IMR-90 (cell line): ENCODE measurements around the gene KDM6B. TPM values are rescaled to one million over a fixed set of nuclear protein-coding genes. Genes with fewer than 3 reads are reported as not detected.

Experiments
- ATAC-seq: fragments of 200-7000 bp; cut with Tn5 transposase; 2 replicates; pipeline ENCODE4 v1.9.1; 2020; ENCODE audit warnings: low read depth, mild to moderate bottlenecking, moderate library complexity
- BruUV-seq: library from RNA; stranded (reverse); fragments of 400-500 nt; replicated peaks from 2 replicates; lab custom pipeline; 2021; lab: Mats Ljungman, UMichigan
- CTCF ChIA-PET: fragments of 300-600 bp; formaldehyde crosslinking; extraction: SDS; loops from one replicate; lab custom pipeline; 2021; ENCODE audit warnings: antibody characterized with exemption; lab: Yijun Ruan, JAX
- POLR2A ChIA-PET: fragments of 300-600 bp; sonication (Branson Sonifier 250); formaldehyde crosslinking; loops from one replicate; lab custom pipeline; 2022; ENCODE audit warnings: antibody characterized with exemption; ENCODE audit not compliant: unreplicated experiment; lab: Charles Lee
- DNase-seq: peaks from one replicate; pipeline ENCODE4 v3.0.0; 2013
- H2AFZ ChIP-seq: replicated peaks from 2 replicates; pipeline ENCODE3; 2013; ENCODE audit warnings: low read length, mild to moderate bottlenecking; ENCODE audit not compliant: poor library complexity
- H2AK5ac ChIP-seq: 2 replicates; pipeline ENCODE4 v1.6.1; 2013; ENCODE audit warnings: low read depth, low read length, inconsistent platforms
- H2AK9ac ChIP-seq: replicated peaks from 2 replicates; pipeline ENCODE3; 2013; ENCODE audit warnings: mild to moderate bottlenecking, low read depth, low read length, moderate library complexity; ENCODE audit not compliant: poor library complexity
- H2BK120ac ChIP-seq: 2 replicates; pipeline ENCODE4 v1.6.1; 2013; ENCODE audit warnings: low read depth, low read length, inconsistent platforms
- H2BK15ac ChIP-seq: 3 replicates; pipeline ENCODE4 v1.6.1; 2013; ENCODE audit warnings: low read depth, low read length, inconsistent platforms
- H2BK20ac ChIP-seq: 2 replicates; pipeline ENCODE4 v1.6.1; 2013; ENCODE audit warnings: low read depth, mild to moderate bottlenecking, inconsistent platforms, low read length, moderate library complexity
- H2BK5ac ChIP-seq: 2 replicates; pipeline ENCODE4 v1.6.1; 2013; ENCODE audit warnings: mild to moderate bottlenecking, low read depth, low read length, inconsistent platforms; ENCODE audit not compliant: poor library complexity, severe bottlenecking
- H3K14ac ChIP-seq: replicated peaks from 2 replicates; pipeline ENCODE4 v1.6.1; 2013; ENCODE audit warnings: low read depth, low read length, inconsistent platforms
- H3K18ac ChIP-seq: 2 replicates; pipeline ENCODE4 v1.6.1; 2013; ENCODE audit warnings: low read depth, low read length, control low read depth
- H3K23ac ChIP-seq: 2 replicates; pipeline ENCODE4 v1.6.1; 2013; ENCODE audit warnings: low read depth, low read length, inconsistent platforms
- H3K27ac ChIP-seq: 2 replicates; pipeline ENCODE4 v1.5.1; 2013; ENCODE audit warnings: mild to moderate bottlenecking, control low read depth, low read length; ENCODE audit not compliant: insufficient read depth
- H3K27me3 ChIP-seq: 2 replicates; pipeline ENCODE4 v1.6.1; 2013; ENCODE audit warnings: low read length; ENCODE audit not compliant: control insufficient read depth, insufficient read depth
- H3K36me3 ChIP-seq: 2 replicates; pipeline ENCODE4 v1.6.1; 2013; ENCODE audit warnings: low read length, mixed read lengths; ENCODE audit not compliant: control insufficient read depth, insufficient read depth
- H3K4ac ChIP-seq: 2 replicates; pipeline ENCODE4 v1.6.1; 2013; ENCODE audit warnings: low read depth, low read length, inconsistent platforms
- H3K4me1 ChIP-seq: 2 replicates; pipeline ENCODE4 v1.6.1; 2013; ENCODE audit warnings: low read length, mixed read lengths; ENCODE audit not compliant: control insufficient read depth, insufficient read depth
- H3K4me2 ChIP-seq: 2 replicates; pipeline ENCODE4 v1.6.1; 2013; ENCODE audit warnings: low read depth, mild to moderate bottlenecking, control low read depth, low read length, moderate library complexity
- H3K4me3 ChIP-seq: 2 replicates; pipeline ENCODE4 v1.5.1; 2013; ENCODE audit warnings: low read depth, mild to moderate bottlenecking, control low read depth, low read length, moderate library complexity; ENCODE audit not compliant: insufficient read depth
- H3K56ac ChIP-seq: 2 replicates; pipeline ENCODE4 v1.6.1; 2013; ENCODE audit warnings: low read length, inconsistent platforms; ENCODE audit not compliant: insufficient read depth; ENCODE audit errors: extremely low read depth
- H3K79me1 ChIP-seq, 2 experiments: 2 replicates each; pipeline ENCODE4 v1.6.1; 2013; ENCODE audit warnings: low read length in 2 of 2, inconsistent platforms in 1 of 2, low read depth in 1 of 2
- H3K9ac ChIP-seq: 2 replicates; pipeline ENCODE4 v1.6.1; 2013; ENCODE audit warnings: low read depth, low read length, control low read depth
- H3K9me1 ChIP-seq: 2 replicates; pipeline ENCODE4 v1.6.1; 2013; ENCODE audit warnings: low read length, inconsistent platforms; ENCODE audit not compliant: insufficient read depth
- H3K9me3 ChIP-seq: 2 replicates; pipeline ENCODE4 v1.6.1; 2013; ENCODE audit warnings: low read length; ENCODE audit not compliant: control insufficient read depth, insufficient read depth
- H4K20me1 ChIP-seq: 2 replicates; pipeline ENCODE4 v1.6.1; 2013; ENCODE audit warnings: low read length, inconsistent platforms; ENCODE audit not compliant: insufficient read depth
- H4K5ac ChIP-seq: 2 replicates; pipeline ENCODE4 v1.6.1; 2013; ENCODE audit warnings: mild to moderate bottlenecking, low read depth, low read length, control low read depth
- H4K8ac ChIP-seq, 2 experiments: 2 replicates each; pipeline ENCODE4 v1.6.1; 2013; ENCODE audit warnings: low read depth in 2 of 2, low read length in 2 of 2, control low read depth in 1 of 2, inconsistent platforms in 1 of 2
- H4K91ac ChIP-seq: 2 replicates; pipeline ENCODE4 v1.6.1; 2013; ENCODE audit warnings: low read depth, low read length, inconsistent platforms; ENCODE audit not compliant: insufficient read depth
- BHLHE40 ChIP-seq: fragments of 150-350 bp; IDR thresholded peaks from 2 replicates; pipeline ENCODE4 v1.6.1; 2016; ENCODE audit warnings: mild to moderate bottlenecking, low read depth, low read length
- CEBPB ChIP-seq: IDR thresholded peaks from 2 replicates; pipeline ENCODE4 v1.6.1; 2012; ENCODE audit warnings: low read depth, low read length, improper control_type of control experiment
- FOS ChIP-seq: fragments of 150-350 bp; IDR thresholded peaks from 2 replicates; pipeline ENCODE4 v1.6.1; 2016; ENCODE audit warnings: low read depth, low read length
- MAFK ChIP-seq: IDR thresholded peaks from 2 replicates; pipeline ENCODE4 v1.6.1; 2012; ENCODE audit warnings: low read depth, low read length, improper control_type of control experiment
- MAZ ChIP-seq: IDR thresholded peaks from 2 replicates; pipeline ENCODE4 v1.6.1; 2012; ENCODE audit warnings: low read depth, mild to moderate bottlenecking, low read length, improper control_type of control experiment, moderate library complexity, borderline replicate concordance
- MXI1 ChIP-seq: IDR thresholded peaks from 2 replicates; pipeline ENCODE4 v1.6.1; 2012; ENCODE audit warnings: low read depth, mild to moderate bottlenecking, low read length, moderate library complexity, borderline replicate concordance
- NFE2L2 ChIP-seq: fragments of 150-350 bp; IDR thresholded peaks from 2 replicates; pipeline ENCODE4 v1.6.1; 2016; ENCODE audit warnings: low read depth, mild to moderate bottlenecking, low read length
- POLR2A ChIP-seq: IDR thresholded peaks from 2 replicates; pipeline ENCODE4 v1.6.1; 2012; ENCODE audit warnings: mild to moderate bottlenecking, low read depth, low read length
- RAD21 ChIP-seq: IDR thresholded peaks from 2 replicates; pipeline ENCODE4 v1.6.1; 2012; ENCODE audit warnings: low read length, improper control_type of control experiment
- RCOR1 ChIP-seq: IDR thresholded peaks from 2 replicates; pipeline ENCODE4 v1.6.1; 2012; ENCODE audit warnings: mild to moderate bottlenecking, low read length, improper control_type of control experiment; ENCODE audit not compliant: insufficient replicate concordance
- RFX5 ChIP-seq: IDR thresholded peaks from 2 replicates; pipeline ENCODE4 v1.8.0; 2012; ENCODE audit warnings: low read depth, mild to moderate bottlenecking, low read length, moderate library complexity
- WGBS, 2 experiments: methylation state at CpG; one replicate each; pipeline versions ENCODE4 v1.1.5 to v1.1.7; 2013; ENCODE audit warnings: missing lambda C conversion rate in 2 of 2; ENCODE audit not compliant: insufficient read length in 1 of 2; ENCODE audit errors: extremely low coverage in 2 of 2; 5-methylcytosine and 5-hydroxymethylcytosine counted together
- dilution Hi-C: fragments of 300-500 bp; cut with HindIII; formaldehyde crosslinking; loops from one replicate; pipeline ENCODE4 v1.14.3; 2018; ENCODE audit warnings: low sequenced_read_pairs; ENCODE audit not compliant: unreplicated experiment
- in situ Hi-C: fragments of 300-500 bp; cut with MboI; formaldehyde crosslinking; loops from 3 replicates; pipeline ENCODE4 v1.14.3; 2019; ENCODE audit warnings: low sequenced_read_pairs, inconsistent platforms, mixed read lengths
- intact Hi-C: fragments of 100-400 bp; cut with micrococcal nuclease; formaldehyde crosslinking; loops from 2 replicates; pipeline ENCODE4 v1.10.0; 2022
- polyA plus RNA-seq, 3 experiments: library from polyadenylated mRNA; depleted of rRNA; stranded (reverse); fragments of >200 nt; gene quantifications; 2 replicates each; pipeline ENCODE4 v1.2.3, GENCODE V29; 2012; ENCODE audit warnings: low replicate concordance in 1 of 3
- total RNA-seq: library from RNA; depleted of rRNA; stranded (reverse); fragments of >200 nt; gene quantifications from 2 replicates; pipeline ENCODE4 v1.2.3, GENCODE V29; 2012
- TF ChIP-seq, protein P1 (sequence below): fragments of 150-350 bp; IDR thresholded peaks from 2 replicates; pipeline ENCODE4 v1.6.1; 2016; ENCODE audit warnings: low read depth, mild to moderate bottlenecking, low read length, moderate library complexity, borderline replicate concordance

KDM6B gene
- total and polyA plus RNA-seq, 2 of the 4 experiments (the other 2 are of a cell fraction), result 0.72 to 3.5 TPM

GRCh38 chr17:7864995-7865650, 31.1 kb downstream of the KDM6B start:
- no peaks in the 10 kb centered on the region for H3K4me1 ChIP-seq
- no peak overlapping the region for H4K8ac ChIP-seq
- no peak for ATAC-seq
- no peak overlapping the region for H3K27ac ChIP-seq
- H2BK120ac ChIP-seq, result no peak overlapping the region
- BruUV-seq, result no TSS peak
- WGBS, 2 experiments, result no CpG with 5 or more reads among the region's 5 CpGs
- no peak overlapping the region for H2AK9ac ChIP-seq
- no peak overlapping the region for H3K56ac ChIP-seq
- H3K18ac ChIP-seq, result no peak overlapping the region
- H3K4me3 ChIP-seq, result no peak overlapping the region
- H3K9me3 ChIP-seq, result no peaks in the 10 kb centered on the region
- peaks cover 10 to 32% of the 10 kb centered on the region in 2 experiments; a peak in 3 of 4 replicates for H3K79me1 ChIP-seq
- no peak overlapping the region for H3K23ac ChIP-seq
- TF ChIP-seq RFX5, result no peak
- TF ChIP-seq FOS, result no peak
- TF ChIP-seq RAD21, result no peak
- TF ChIP-seq NFE2L2, result no peak
- no peak for TF ChIP-seq MAZ
- no peak for TF ChIP-seq MAFK
- no peak for TF ChIP-seq CEBPB
- no peak for TF ChIP-seq RCOR1
- no peak for TF ChIP-seq MXI1
- TF ChIP-seq POLR2A, result no peak
- TF ChIP-seq, protein P1, sequence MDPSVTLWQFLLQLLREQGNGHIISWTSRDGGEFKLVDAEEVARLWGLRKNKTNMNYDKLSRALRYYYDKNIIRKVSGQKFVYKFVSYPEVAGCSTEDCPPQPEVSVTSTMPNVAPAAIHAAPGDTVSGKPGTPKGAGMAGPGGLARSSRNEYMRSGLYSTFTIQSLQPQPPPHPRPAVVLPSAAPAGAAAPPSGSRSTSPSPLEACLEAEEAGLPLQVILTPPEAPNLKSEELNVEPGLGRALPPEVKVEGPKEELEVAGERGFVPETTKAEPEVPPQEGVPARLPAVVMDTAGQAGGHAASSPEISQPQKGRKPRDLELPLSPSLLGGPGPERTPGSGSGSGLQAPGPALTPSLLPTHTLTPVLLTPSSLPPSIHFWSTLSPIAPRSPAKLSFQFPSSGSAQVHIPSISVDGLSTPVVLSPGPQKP, result no peak
- TF ChIP-seq BHLHE40, result no peak
- H3K4ac ChIP-seq, result no peak overlapping the region
- H3K9ac ChIP-seq, result no peak overlapping the region
- no peak overlapping the region for H3K14ac ChIP-seq
- in situ Hi-C loops (loop anchor here (5.0 kb wide), 1 partner anchor 32 kb away; no protein-coding TSS in a partner anchor), intact Hi-C loops (loop anchor here (1.0 kb wide), 1 partner anchor 123 kb away; no protein-coding TSS in a partner anchor), dilution Hi-C loops (no loop called here)
- no peak overlapping the region for H2BK20ac ChIP-seq
- no peak overlapping the region for H2AFZ ChIP-seq
- H4K20me1 ChIP-seq, result peaks cover 3% of the 10 kb centered on the region; the same call in 1 of the 2 replicates
- no peaks in the 10 kb centered on the region for H3K9me1 ChIP-seq
- H4K5ac ChIP-seq, result no peak overlapping the region
- H2BK15ac ChIP-seq, result no peak overlapping the region
- H3K27me3 ChIP-seq, result no peaks in the 10 kb centered on the region
- no peak overlapping the region for H2BK5ac ChIP-seq
- no peak overlapping the region for H3K4me2 ChIP-seq
- DNase-seq, result no peak
- CTCF ChIA-PET, result interaction anchor here (0.7 to 1.0 kb wide), 2 partner anchors 125 kb away, joined by 3 read pairs; no protein-coding TSS in a partner anchor
- H2AK5ac ChIP-seq, result no peak overlapping the region
- peaks cover 15% of the 10 kb centered on the region for H3K36me3 ChIP-seq
- no peak overlapping the region for H4K91ac ChIP-seq
- POLR2A ChIA-PET, result no interaction called here
